Right atrium auricular region (tissue), 2 donors: ENCODE measurements around the gene LIMCH1. TPM values are rescaled to one million over a fixed set of nuclear protein-coding genes. Genes with fewer than 3 reads are reported as not detected.

Experiments used
- DNase-seq: peaks from one replicate; pipeline ENCODE4 v3.0.0-alpha.2; 2019; ENCODE audit warnings: low spot score
- H3K27ac ChIP-seq, 2 donors: fragments of 200-600 bp; sonication (generic); 1 replicate in 1 of 2; 2 replicates in 1 of 2; pipeline ENCODE4 v1.5.1; 2016 to 2019
- H3K27me3 ChIP-seq, 2 donors: fragments of 200-600 bp; sonication (generic); one replicate each; pipeline versions ENCODE4 v1.5.1 to v1.6.0; 2017 to 2019
- H3K36me3 ChIP-seq: fragments of 200-600 bp; sonication (generic); one replicate; pipeline ENCODE4 v1.5.1; 2016
- H3K4me1 ChIP-seq, 2 donors: fragments of 200-600 bp; sonication (generic); one replicate each; pipeline versions ENCODE4 v1.5.1 to v1.6.0; 2017 to 2019
- H3K4me3 ChIP-seq, 2 donors: fragments of 200-600 bp; sonication (generic); 1 replicate in 1 of 2; 2 replicates in 1 of 2; pipeline ENCODE4 v1.5.1; 2017 to 2019; ENCODE audit warnings: mild to moderate bottlenecking in 1 of 2, moderate library complexity in 1 of 2
- H3K9me3 ChIP-seq, 2 donors: fragments of 200-600 bp; sonication (generic); one replicate each; pipeline ENCODE4 v1.5.1; 2019
- total RNA-seq, 2 donors: library from RNA; depleted of rRNA; stranded (reverse); fragments of >200 nt; gene quantifications; one replicate each; pipeline ENCODE4 v1.1.0, GENCODE V29; 2016
- TF ChIP-seq, protein P1 (sequence below), 2 donors: fragments of 200-600 bp; sonication (generic); IDR thresholded peaks; one replicate each; pipeline ENCODE4 v1.5.1; 2019; ENCODE audit warnings: antibody characterized with exemption in 2 of 2

The LIMCH1 gene
- total RNA-seq, 2 donors from 2014 or later, result 76.1 to 101 TPM

DNA sequence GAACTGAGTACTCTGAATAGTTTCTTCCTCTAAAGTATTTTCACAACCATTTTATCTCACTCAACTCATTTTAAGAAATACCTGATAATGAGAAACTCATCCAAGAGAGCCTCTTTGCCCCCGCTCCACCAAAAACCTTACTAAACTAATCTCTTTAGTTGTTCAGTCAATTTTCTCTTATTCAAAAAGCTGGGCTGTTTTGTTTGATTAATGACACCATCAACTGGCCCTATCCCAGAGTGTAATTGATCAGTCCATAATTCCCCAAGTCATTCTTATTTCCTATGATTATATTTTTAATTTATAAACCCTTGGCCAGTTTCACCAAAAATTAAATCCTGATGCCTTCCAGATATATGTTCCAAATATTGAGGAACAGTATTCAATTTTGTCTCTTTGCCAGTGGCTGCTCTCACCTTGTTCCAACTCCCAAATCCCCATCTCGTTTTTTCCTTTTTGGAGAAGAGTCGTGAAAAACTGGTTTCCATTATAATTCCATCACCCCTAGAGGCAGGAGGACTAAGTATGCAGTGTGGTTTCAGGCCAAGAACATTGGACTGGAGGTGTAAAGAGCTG is 10.4 kb downstream of the LIMCH1 start:
- DNase-seq, result no peak
- H3K4me3 ChIP-seq, result no peak overlapping the region
- peaks cover 0 to 52% of the 10 kb centered on the region in 2 donors for H3K4me1 ChIP-seq
- H3K36me3 ChIP-seq, result no peaks in the 10 kb centered on the region
- no peaks in the 10 kb centered on the region for H3K9me3 ChIP-seq
- no peak overlapping the region for H3K27ac ChIP-seq
- no peaks in the 10 kb centered on the region for H3K27me3 ChIP-seq
- TF ChIP-seq, protein P1, sequence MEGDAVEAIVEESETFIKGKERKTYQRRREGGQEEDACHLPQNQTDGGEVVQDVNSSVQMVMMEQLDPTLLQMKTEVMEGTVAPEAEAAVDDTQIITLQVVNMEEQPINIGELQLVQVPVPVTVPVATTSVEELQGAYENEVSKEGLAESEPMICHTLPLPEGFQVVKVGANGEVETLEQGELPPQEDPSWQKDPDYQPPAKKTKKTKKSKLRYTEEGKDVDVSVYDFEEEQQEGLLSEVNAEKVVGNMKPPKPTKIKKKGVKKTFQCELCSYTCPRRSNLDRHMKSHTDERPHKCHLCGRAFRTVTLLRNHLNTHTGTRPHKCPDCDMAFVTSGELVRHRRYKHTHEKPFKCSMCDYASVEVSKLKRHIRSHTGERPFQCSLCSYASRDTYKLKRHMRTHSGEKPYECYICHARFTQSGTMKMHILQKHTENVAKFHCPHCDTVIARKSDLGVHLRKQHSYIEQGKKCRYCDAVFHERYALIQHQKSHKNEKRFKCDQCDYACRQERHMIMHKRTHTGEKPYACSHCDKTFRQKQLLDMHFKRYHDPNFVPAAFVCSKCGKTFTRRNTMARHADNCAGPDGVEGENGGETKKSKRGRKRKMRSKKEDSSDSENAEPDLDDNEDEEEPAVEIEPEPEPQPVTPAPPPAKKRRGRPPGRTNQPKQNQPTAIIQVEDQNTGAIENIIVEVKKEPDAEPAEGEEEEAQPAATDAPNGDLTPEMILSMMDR (IDR thresholded peaks at IDR 0.05), result no peak

DNA sequence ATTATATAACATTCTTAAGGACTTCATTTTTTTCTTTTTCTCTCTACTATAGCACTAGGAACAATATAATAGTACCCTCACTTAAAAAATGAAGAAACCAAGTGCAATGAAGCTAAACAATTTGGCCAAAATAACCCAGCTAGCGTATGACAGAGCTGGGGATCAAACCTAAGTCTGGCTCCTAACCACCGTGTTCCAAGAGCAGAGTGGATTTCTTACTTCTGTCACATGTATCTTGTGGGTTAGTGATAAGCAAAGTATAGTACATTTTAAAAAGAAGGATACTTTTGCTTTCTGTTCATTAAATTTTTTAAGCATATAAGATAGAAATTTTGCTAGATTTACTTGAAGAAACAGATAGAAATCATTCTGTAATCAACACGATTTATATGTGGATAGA is 11.5 kb downstream of the LIMCH1 start:
- Histone ChIP-seq H3K36me3 (no peaks in the 10 kb centered on the region), H3K9me3 (no peaks in the 10 kb centered on the region), H3K27me3 (no peaks in the 10 kb centered on the region), H3K4me3 (no peak overlapping the region), H3K27ac (peak overlapping the region in 1 of 2 donors; percentile 23), H3K4me1 (peaks cover 0 to 41% of the 10 kb centered on the region in 2 donors)
- TF ChIP-seq, protein P1 (IDR thresholded peaks at IDR 0.05), result no peak
- no peak for DNase-seq

DNA sequence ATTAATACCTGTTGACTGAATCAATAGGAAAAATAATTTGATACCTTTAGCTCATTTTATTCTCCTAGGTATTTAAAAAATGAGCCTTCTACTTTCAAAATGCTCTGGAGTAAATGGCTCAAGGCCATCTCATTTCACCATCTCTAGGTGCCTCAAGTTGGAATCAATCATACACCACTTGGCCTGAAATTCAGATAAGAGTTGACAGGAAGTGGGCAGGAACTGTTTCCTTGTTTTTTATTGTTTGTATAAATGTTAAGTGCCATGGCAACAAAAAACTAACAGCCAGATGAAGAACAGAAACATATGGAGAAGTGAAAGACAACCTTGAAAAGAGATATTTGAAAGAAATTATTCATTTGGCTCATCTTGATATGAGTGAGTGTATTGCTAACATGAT is 12.4 kb downstream of the LIMCH1 start:
- Histone ChIP-seq H3K27ac (no peak overlapping the region), H3K4me1 (peaks cover 0 to 32% of the 10 kb centered on the region in 2 donors)

DNA sequence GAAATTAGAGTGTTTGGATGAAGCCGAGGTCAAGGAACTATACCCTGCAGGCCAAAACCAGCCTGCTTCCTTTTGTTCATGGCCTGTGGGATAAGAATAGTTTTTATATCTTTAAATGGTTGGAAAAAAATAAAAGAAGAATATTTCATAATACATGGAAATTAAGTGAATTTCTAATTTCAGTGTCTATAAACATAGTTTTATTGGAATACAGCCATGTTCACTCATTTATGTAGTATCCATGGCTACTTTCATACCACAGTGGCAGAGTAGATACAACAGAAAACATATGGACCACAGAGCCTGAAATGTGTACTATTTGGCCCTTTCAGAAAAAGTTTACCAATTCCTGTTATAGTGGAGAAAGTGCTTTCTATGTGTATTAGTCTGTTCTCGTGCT is 13.6 kb downstream of the LIMCH1 start:
- Histone ChIP-seq H3K27me3 (no peaks in the 10 kb centered on the region), H3K4me3 (no peak overlapping the region), H3K9me3 (no peaks in the 10 kb centered on the region), H3K36me3 (no peaks in the 10 kb centered on the region), H3K4me1 (peaks cover 0 to 26% of the 10 kb centered on the region in 2 donors), H3K27ac (no peak overlapping the region)
- TF ChIP-seq, protein P1 (IDR thresholded peaks at IDR 0.05), result no peak
- DNase-seq, result no peak

More for the DNA sequence above, 12.4 kb downstream of the LIMCH1 start:
- TF ChIP-seq, protein P1 (IDR thresholded peaks at IDR 0.05), result no peak
- Histone ChIP-seq H3K27me3 (no peaks in the 10 kb centered on the region), H3K36me3 (no peaks in the 10 kb centered on the region), H3K9me3 (no peaks in the 10 kb centered on the region), H3K4me3 (no peak overlapping the region)
- no peak for DNase-seq

DNA sequence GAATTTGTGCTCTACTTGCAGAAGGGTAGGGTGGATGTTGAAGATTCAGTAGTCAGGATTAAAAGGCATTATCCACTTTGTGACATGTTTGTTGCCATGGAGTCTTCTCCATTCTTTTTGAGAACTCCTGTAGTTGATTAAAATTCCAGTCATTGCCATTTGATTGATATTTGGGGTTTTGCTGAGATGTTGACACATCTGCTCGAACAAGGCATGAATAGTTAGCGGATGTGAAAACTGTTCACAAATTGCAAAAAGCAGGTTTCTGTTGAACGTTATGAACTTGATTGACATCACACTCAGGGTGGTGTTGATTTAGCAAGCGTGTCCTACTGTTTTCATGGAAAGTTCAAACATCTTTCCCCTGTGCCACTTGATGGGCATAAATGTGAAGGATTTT is 16.9 kb downstream of the LIMCH1 start:
- Histone ChIP-seq H3K36me3 (no peaks in the 10 kb centered on the region), H3K27me3 (no peaks in the 10 kb centered on the region), H3K4me1 (peaks cover 0 to 14% of the 10 kb centered on the region in 2 donors), H3K9me3 (no peaks in the 10 kb centered on the region), H3K4me3 (no peak overlapping the region), H3K27ac (no peak overlapping the region)
- DNase-seq, result no peak
- TF ChIP-seq, protein P1 (IDR thresholded peaks at IDR 0.05), result no peak

DNA sequence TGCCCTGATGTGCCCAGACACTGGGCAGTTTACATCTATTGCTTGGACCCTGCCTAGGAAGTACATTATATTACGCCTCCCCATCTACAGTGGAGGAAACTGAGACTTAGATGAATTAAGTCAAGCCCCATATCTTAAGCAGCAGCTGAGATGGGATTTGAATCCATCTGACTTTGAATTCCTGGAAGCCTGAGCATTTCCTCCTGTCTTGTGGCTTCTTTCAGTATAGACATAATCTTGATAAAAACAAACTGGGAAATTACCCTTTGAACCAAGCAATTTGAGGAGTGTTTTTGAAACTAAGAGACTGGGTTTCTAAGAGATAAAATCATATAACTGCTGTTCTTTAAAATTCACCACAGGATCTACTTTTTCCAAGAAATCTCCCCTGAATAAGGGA is 18.6 kb downstream of the LIMCH1 start:
- TF ChIP-seq, protein P1 (IDR thresholded peaks at IDR 0.05), result no peak
- H3K9me3 ChIP-seq, result no peaks in the 10 kb centered on the region
- H3K27ac ChIP-seq, result no peak overlapping the region
- H3K4me3 ChIP-seq, result no peak overlapping the region
- H3K27me3 ChIP-seq, result no peaks in the 10 kb centered on the region
- no peak for DNase-seq
- peaks cover 0 to 7% of the 10 kb centered on the region in 2 donors for H3K4me1 ChIP-seq
- no peaks in the 10 kb centered on the region for H3K36me3 ChIP-seq
